Adrenal gland (tissue), 5 donors: ENCODE data around the gene SLC19A1.

Experiments
- CTCF ChIP-seq, 6 experiments: fragments of 450-650 bp in 4 of 6; fragments of 200-600 bp in 2 of 6; sonication (generic) in 1 of 6; IDR thresholded peaks; 1 replicate in 5 of 6; 2 replicates in 1 of 6; pipeline versions ENCODE4 v1.5.1 to v1.8.0; 2016 to 2021; ENCODE audit warnings: antibody characterized with exemption in 6 of 6, mild to moderate bottlenecking in 2 of 6, moderate library complexity in 1 of 6
- POLR2A ChIP-seq, 2 donors: fragments of 450-650 bp; IDR thresholded peaks; one replicate each; pipeline ENCODE4 v1.6.1; 2017; ENCODE audit warnings: antibody characterized with exemption in 2 of 2, mild to moderate bottlenecking in 2 of 2, moderate library complexity in 1 of 2
- donor health status: DM: no; HTN: no; CAD: no.

GRCh38 chr21:45586289-45586858, 44.1 kb upstream of the SLC19A1 start:
- TF ChIP-seq CTCF (IDR thresholded peaks at IDR 0.05) = no peak
- TF ChIP-seq POLR2A (IDR thresholded peaks at IDR 0.05) = no peak
